NCI-H446 treated with DMSO at 0.1 percent for 48 hours (cell line): ENCODE results near the gene MYOG.

Experiments used
- DNase-seq: peaks from one replicate; lab custom pipeline; 2025; lab: John Stamatoyannopoulos, UW

The MYOG gene

GRCh38 chr1:203117611-203118575 is 32.1 kb upstream of the MYOG start:
- DNase-seq, result no peak

- no peak for DNase-seq
Observed at GRCh38 chr1:203116091-203116820, 30.4 kb upstream of the MYOG start.

- DNase-seq, result no peak
Observed at GRCh38 chr1:203114202-203114601, 28.4 kb upstream of the MYOG start.

GRCh38 chr1:203113308-203113707 is 27.5 kb upstream of the MYOG start:
- DNase-seq, result no peak

- no peak for DNase-seq
Observed at GRCh38 chr1:203112475-203112874, 26.7 kb upstream of the MYOG start.

- no peak for DNase-seq
Observed at GRCh38 chr1:203104789-203105390, 19.1 kb upstream of the MYOG start.

- no peak for DNase-seq
Observed at GRCh38 chr1:203103829-203104495, 18.1 kb upstream of the MYOG start.

GRCh38 chr1:203103216-203103615 is 17.4 kb upstream of the MYOG start:
- DNase-seq, result no peak

- no peak for DNase-seq
Observed at GRCh38 chr1:203101813-203102634, 16.2 kb upstream of the MYOG start.

- no peak for DNase-seq
Observed at GRCh38 chr1:203100516-203100869, 14.7 kb upstream of the MYOG start.

- no peak for DNase-seq
Observed at GRCh38 chr1:203099805-203100515, 14.1 kb upstream of the MYOG start.

GRCh38 chr1:203098914-203099520 is 13.2 kb upstream of the MYOG start:
- DNase-seq, result no peak

GRCh38 chr1:203098445-203098844 is 12.6 kb upstream of the MYOG start:
- no peak for DNase-seq

- no peak for DNase-seq
Observed at GRCh38 chr1:203097001-203097400, 11.2 kb upstream of the MYOG start.

GRCh38 chr1:203096566-203096965 is 10.8 kb upstream of the MYOG start:
- DNase-seq, result no peak

- DNase-seq, result no peak
Observed at GRCh38 chr1:203095061-203095690, 9.4 kb upstream of the MYOG start.

- no peak for DNase-seq
Observed at GRCh38 chr1:203093754-203094410, 8.1 kb upstream of the MYOG start.

- no peak for DNase-seq
Observed at GRCh38 chr1:203091761-203092330, 6.0 kb upstream of the MYOG start.

GRCh38 chr1:203091199-203091477 is 5.3 kb upstream of the MYOG start:
- no peak for DNase-seq
